Heart right ventricle (tissue), 16 donors: Measurements from ENCODE around the gene PIGA. TPM values are rescaled to one million over a fixed set of nuclear protein-coding genes. Genes with fewer than 3 reads are reported as not detected.

Experiments
- ATAC-seq, 8 donors: fragments of 200-7000 bp; cut with Tn5 transposase; one replicate each; pipeline ENCODE4 v1.9.1; 2020; ENCODE audit warnings: mild to moderate bottlenecking in 8 of 8, moderate library complexity in 8 of 8, moderate number of reproducible peaks in 1 of 8
- DNase-seq, 2 donors: peaks; one replicate each; pipeline ENCODE4 v3.0.0-alpha.2; 2020
- H3K27ac ChIP-seq, 10 donors: fragments of 200-600 bp; sonication (generic) in 2 of 10; one replicate each; pipeline versions ENCODE4 v1.5.0 to v1.8.0; 2020 to 2022; ENCODE audit warnings: mild to moderate bottlenecking in 3 of 10
- H3K27me3 ChIP-seq, 7 donors: fragments of 200-600 bp; one replicate each; pipeline ENCODE4 v1.8.0; 2021 to 2022; ENCODE audit warnings: mild to moderate bottlenecking in 2 of 7
- H3K36me3 ChIP-seq, 9 donors: fragments of 200-600 bp; sonication (generic) in 1 of 9; one replicate each; pipeline versions ENCODE4 v1.5.0 to v1.8.0; 2020 to 2022; ENCODE audit warnings: mild to moderate bottlenecking in 2 of 9
- H3K4me1 ChIP-seq, 9 donors: fragments of 200-600 bp; sonication (generic) in 1 of 9; one replicate each; pipeline versions ENCODE4 v1.5.0 to v1.8.0; 2020 to 2022; ENCODE audit warnings: mild to moderate bottlenecking in 4 of 9
- H3K4me3 ChIP-seq, 10 donors: fragments of 200-600 bp; sonication (generic) in 2 of 10; one replicate each; pipeline versions ENCODE4 v1.5.0 to v1.8.0; 2020 to 2022; ENCODE audit warnings: mild to moderate bottlenecking in 7 of 10, moderate library complexity in 2 of 10
- H3K9me3 ChIP-seq, 11 donors: fragments of 200-600 bp in 10 of 11; sonication (generic) in 2 of 11; one replicate each; pipeline versions ENCODE4 v1.5.0 to v1.8.0; 2013 to 2022; ENCODE audit warnings: mild to moderate bottlenecking in 2 of 11, control low read depth in 1 of 11, moderate library complexity in 1 of 11
- CTCF ChIP-seq, 9 donors: fragments of 200-600 bp; sonication (generic) in 2 of 9; IDR thresholded peaks; one replicate each; pipeline versions ENCODE4 v1.5.0 to v1.8.0; 2021 to 2022; ENCODE audit warnings: antibody characterized with exemption in 9 of 9, mild to moderate bottlenecking in 5 of 9, moderate library complexity in 1 of 9
- WGBS, 2 donors: extraction: QIAGEN DNeasy Blood & Tissue Kit; methylation state at CpG; one replicate each; pipeline ENCODE4 v1.1.7; 2013; ENCODE audit warnings: inconsistent platforms in 1 of 2; 5-methylcytosine and 5-hydroxymethylcytosine counted together
- intact Hi-C, 10 donors: fragments of 100-400 bp; cut with DNase I; formaldehyde crosslinking; loops; one replicate each; pipeline versions ENCODE4 v1.11.1 to v1.14.2; 2022
- polyA plus RNA-seq, 2 donors: library from polyadenylated mRNA; stranded (reverse); fragments of 200-250 nt; gene quantifications; one replicate each; pipeline ENCODE4 v1.2.3, GENCODE V29; 2013
- total RNA-seq, 10 donors: library from RNA; stranded (reverse); fragmentation: NEBNext Ultra II Directional in 3 of 10; extraction: Animal tissue kit (Norgen Biotek cat#: 25700) in 3 of 10; gene quantifications; one replicate each; pipeline versions ENCODE4 v1.2.1 to v1.2.4, GENCODE V29; 2021 to 2023
- donor health status: Arrhythmogenic right ventricular cardiomyopathy.
- donor health status: ischemic (EF 13 %, LVEDD 7.1; RV severe dilation, severe dysfunction).
- donor health status: healthy with polysubstance abuse.
- donor health status: DM: no; HTN: yes; CAD: no.
- donor health status: DM: no; HTN: no; CAD: no.
- donor health status: ischemic (EF 25% LVEDD 6.9; RV normal size, moderate dysfunction).
- donor health status: ischemic (EF 25% LVEDD 5.7; RV mildly dilated, moderate dysfunction).
- donor health status: healthy.
- donor health status: DM: yes; HTN: yes; CAD: no.
- donor health status: Ischemic cardiomyopathy.
- donor health status: ischemic (EF 35%, LVEDD 5.7; RV mildly dilated, moderate dysfunction).
- donor health status: nonischemic (EF 11% LVEDD 7.7; RV severe dilation, severe dysfunction).
- donor health status: DM: yes; HTN: yes; CAD: no.
- donor health status: PGD.
- donor health status: ischemic (EF 29% LVEDD 5.4; RV normal size, mild dysfunction).
- donor health status: nonischemic (EF 23%, LVEDD 6.1; RV moderate dilation, normal function).

Gene PIGA
- total and polyA plus RNA-seq, 12 donors = 3.1 to 7.3 (median 4.9) TPM

- H3K27ac ChIP-seq = no peak overlapping the region
- H3K36me3 ChIP-seq = peaks cover 0 to 17% (median 0%) of the 10 kb centered on the region in 9 donors
- intact Hi-C loops = loop anchor here in 5 of 10 donors (5.0 to 10.0 kb wide), 6 partner anchors 42 to 301 kb away; no protein-coding TSS in a partner anchor
- no peak overlapping the region for H3K4me3 ChIP-seq
- ATAC-seq = no peak
- H3K9me3 ChIP-seq = no peaks in the 10 kb centered on the region
- DNase-seq = no peak
- H3K4me1 ChIP-seq = no peaks in the 10 kb centered on the region
- H3K27me3 ChIP-seq = peaks cover 0 to 68% (median 0%) of the 10 kb centered on the region in 7 donors
- no peak for TF ChIP-seq CTCF (IDR thresholded peaks at IDR 0.05)
These were observed 8.8 kb upstream of the PIGA start for GRCh38 chrX:15344106-15344505.

GRCh38 chrX:15343075-15343476 lies 7.8 kb upstream of the PIGA start:
- Histone ChIP-seq H3K27ac (no peak overlapping the region), H3K9me3 (no peaks in the 10 kb centered on the region), H3K27me3 (peaks cover 0 to 71% (median 0%) of the 10 kb centered on the region in 7 donors), H3K4me3 (no peak overlapping the region), H3K4me1 (no peaks in the 10 kb centered on the region), H3K36me3 (peaks cover 0 to 17% (median 0%) of the 10 kb centered on the region in 9 donors)
- intact Hi-C loops = loop anchor here in 5 of 10 donors (5.0 to 10.0 kb wide), 6 partner anchors 41 to 302 kb away; no protein-coding TSS in a partner anchor
- 79 to 86% methylated on average over 5 of the region's 5 CpGs for WGBS, 2 donors
- peak in 1 of 8 donors; percentile 20 for ATAC-seq
- TF ChIP-seq CTCF (IDR thresholded peaks at IDR 0.05) = no peak
- DNase-seq = no peak

GRCh38 chrX:15340867-15341266 lies 5.5 kb upstream of the PIGA start:
- H3K9me3 ChIP-seq = peaks cover 0 to 2% (median 0%) of the 10 kb centered on the region in 11 donors
- no peak for ATAC-seq
- DNase-seq = no peak
- peaks cover 0 to 8% (median 3%) of the 10 kb centered on the region in 9 donors for H3K4me1 ChIP-seq
- no peak overlapping the region for H3K27ac ChIP-seq
- TF ChIP-seq CTCF (IDR thresholded peaks at IDR 0.05) = no peak
- H3K36me3 ChIP-seq = peaks cover 0 to 6% (median 0%) of the 10 kb centered on the region in 9 donors
- intact Hi-C loops = loop anchor here in 5 of 10 donors (5.0 to 10.0 kb wide), 6 partner anchors 39 to 304 kb away; no protein-coding TSS in a partner anchor
- H3K4me3 ChIP-seq = no peak overlapping the region
- H3K27me3 ChIP-seq = peaks cover 0 to 76% (median 0%) of the 10 kb centered on the region in 7 donors
- WGBS, 2 donors = 93 to 94% methylated on average over 2 of the region's 2 CpGs

GRCh38 chrX:15336023-15336413 lies 695 bp upstream of the PIGA start:
- intact Hi-C loops = no loop called here

More at GRCh38 chrX:15336023-15336413, 695 bp upstream of the PIGA start:
- DNase-seq = no peak
- Histone ChIP-seq H3K4me1 (peaks cover 0 to 20% (median 10%) of the 10 kb centered on the region in 9 donors), H3K27ac (peak overlapping the region in 9 of 10 donors; percentile 34 to 93 (median 68)), H3K9me3 (peaks cover 0 to 11% (median 0%) of the 10 kb centered on the region in 11 donors), H3K36me3 (peaks cover 0 to 16% (median 0%) of the 10 kb centered on the region in 9 donors), H3K4me3 (peak overlapping the region; percentile 10 to 88 (median 77)), H3K27me3 (peaks cover 0 to 55% (median 0%) of the 10 kb centered on the region in 7 donors)
- no peak for TF ChIP-seq CTCF (IDR thresholded peaks at IDR 0.05)
- ATAC-seq = no peak
- WGBS, 2 donors = 1 to 2% methylated on average over 10 of the region's 10 CpGs
